Neural cell (in vitro differentiated cells): Measurements from ENCODE around the gene TSPAN4. TPM values are rescaled to one million over a fixed set of nuclear protein-coding genes. Genes with fewer than 3 reads are reported as not detected.

Source experiments
- H2AFZ ChIP-seq: fragments of 200-600, 300-800 bp; sonication (generic), shearing (Covaris generic); 2 replicates; pipeline ENCODE4 v1.6.0; 2014; ENCODE audit warnings: low read depth, mild to moderate bottlenecking, antibody characterized with exemption, low read length, moderate library complexity
- H3F3A ChIP-seq: fragments of 200-600 bp; shearing (Covaris generic); 2 replicates; pipeline ENCODE4 v1.6.1; 2016; ENCODE audit warnings: mild to moderate bottlenecking, moderate library complexity, mixed read lengths, antibody characterized with exemption, low read length; ENCODE audit not compliant: insufficient read depth, poor library complexity, severe bottlenecking
- H3K27ac ChIP-seq: fragments of 200-600, 300-800 bp; sonication (generic), shearing (Covaris generic); 2 replicates; pipeline ENCODE4 v1.5.1; 2014; ENCODE audit warnings: mild to moderate bottlenecking, low read length, moderate library complexity
- H3K27me3 ChIP-seq: fragments of 300-800, 200-600 bp; sonication (generic), shearing (Covaris generic); 2 replicates; pipeline ENCODE4 v1.6.0; 2014; ENCODE audit warnings: mild to moderate bottlenecking, low read depth, low read length, moderate library complexity; ENCODE audit not compliant: insufficient read depth
- H3K36me3 ChIP-seq: fragments of 300-800, 200-600 bp; sonication (generic), shearing (Covaris generic); 2 replicates; pipeline ENCODE4 v1.5.1; 2014; ENCODE audit warnings: mild to moderate bottlenecking, antibody characterized with exemption, low read length, moderate library complexity; ENCODE audit not compliant: insufficient read depth
- H3K4me2 ChIP-seq: fragments of 300-800, 200-600 bp; sonication (generic), shearing (Covaris generic); 2 replicates; pipeline ENCODE4 v1.6.0; 2014; ENCODE audit warnings: mild to moderate bottlenecking, low read length
- H3K4me3 ChIP-seq: fragments of 300-800, 200-600 bp; sonication (generic), shearing (Covaris generic); 2 replicates; pipeline ENCODE4 v1.5.1; 2014; ENCODE audit warnings: mild to moderate bottlenecking, low read length, moderate library complexity
- H3K79me2 ChIP-seq: fragments of 200-600 bp; shearing (Covaris generic); replicated peaks from 2 replicates; pipeline ENCODE4 v1.6.0; 2014; ENCODE audit warnings: mild to moderate bottlenecking, low read length, moderate library complexity; ENCODE audit not compliant: insufficient read depth
- H3K9ac ChIP-seq: fragments of 300-800, 200-600 bp; sonication (generic), shearing (Covaris generic); 2 replicates; pipeline ENCODE4 v1.6.1; 2016; ENCODE audit warnings: mild to moderate bottlenecking, low read length, mixed read lengths
- H3K9me2 ChIP-seq: fragments of 200-600 bp; shearing (Covaris generic); 2 replicates; pipeline ENCODE4 v1.6.1; 2016; ENCODE audit warnings: mild to moderate bottlenecking, low read length, mixed read lengths; ENCODE audit not compliant: insufficient read depth
- H3K9me3 ChIP-seq: fragments of 200-600, 300-800 bp; sonication (generic), shearing (Covaris generic); 2 replicates; pipeline ENCODE4 v1.6.1; 2016; ENCODE audit warnings: mild to moderate bottlenecking, mixed run types, low read length, moderate library complexity, mixed read lengths
- H4K20me1 ChIP-seq: fragments of 200-600 bp; shearing (Covaris generic); 2 replicates; pipeline ENCODE4 v1.6.1; 2016; ENCODE audit warnings: mild to moderate bottlenecking, mixed run types; ENCODE audit not compliant: insufficient read depth
- EP300 ChIP-seq: fragments of 450-650 bp; conservative IDR thresholded peaks from 2 replicates; pipeline ENCODE4 v1.6.1; 2014; ENCODE audit warnings: antibody characterized with exemption, mild to moderate bottlenecking, moderate library complexity; ENCODE audit not compliant: poor library complexity, severe bottlenecking
- EZH2 ChIP-seq: fragments of 200-600, 300-800 bp; shearing (Covaris generic), sonication (generic); IDR thresholded peaks from 2 replicates; pipeline ENCODE4 v1.6.1; 2014; ENCODE audit warnings: antibody characterized with exemption, low read length, borderline replicate concordance, mild to moderate bottlenecking; ENCODE audit not compliant: insufficient read depth, poor library complexity, severe bottlenecking
- MXI1 ChIP-seq: fragments of 450-650 bp; conservative IDR thresholded peaks from 2 replicates; pipeline ENCODE4 v1.6.1; 2014; ENCODE audit warnings: antibody characterized with exemption, mild to moderate bottlenecking; ENCODE audit not compliant: poor library complexity, severe bottlenecking
- POLR2AphosphoS5 ChIP-seq: IDR thresholded peaks from 2 replicates; pipeline ENCODE4 v1.6.1; 2012
- RAD21 ChIP-seq: fragments of 450-650 bp; conservative IDR thresholded peaks from 2 replicates; pipeline ENCODE4 v1.6.1; 2014; ENCODE audit warnings: antibody characterized with exemption, mild to moderate bottlenecking, moderate library complexity
- REST ChIP-seq: IDR thresholded peaks from 2 replicates; pipeline ENCODE4 v1.6.1; 2012; ENCODE audit warnings: borderline replicate concordance
- SMC3 ChIP-seq: fragments of 450-650 bp; conservative IDR thresholded peaks from 2 replicates; pipeline ENCODE4 v1.6.1; 2014; ENCODE audit warnings: antibody characterized with exemption, mild to moderate bottlenecking, moderate library complexity; ENCODE audit not compliant: poor library complexity
- TAF1 ChIP-seq: IDR thresholded peaks from 2 replicates; pipeline ENCODE4 v1.6.1; 2012; ENCODE audit warnings: low read depth
- polyA plus RNA-seq: library from polyadenylated mRNA; depleted of rRNA; stranded (reverse); fragments of >200 nt; gene quantifications from 2 replicates; pipeline ENCODE4 v1.2.3, GENCODE V29; 2014
- TF ChIP-seq, protein P1 (sequence below): fragments of 450-650 bp; IDR thresholded peaks from 2 replicates; pipeline ENCODE4 v1.5.1; 2014; ENCODE audit warnings: antibody characterized with exemption, mild to moderate bottlenecking, moderate library complexity; ENCODE audit not compliant: poor library complexity, severe bottlenecking

TSPAN4 gene
- polyA plus RNA-seq, 1 donor from 2014 or later = 68.1 TPM

- Histone ChIP-seq H3K4me3 (no peak overlapping the region), H3K36me3 (no peaks in the 10 kb centered on the region), H4K20me1 (no peaks in the 10 kb centered on the region), H2AFZ (no peak overlapping the region), H3K79me2 (no peaks in the 10 kb centered on the region), H3F3A (no peaks in the 10 kb centered on the region), H3K9ac (no peak overlapping the region), H3K27me3 (peaks cover 9% of the 10 kb centered on the region), H3K9me2 (no peaks in the 10 kb centered on the region), H3K4me2 (no peak overlapping the region), H3K27ac (no peak overlapping the region), H3K9me3 (no peaks in the 10 kb centered on the region)
- no peak for TF ChIP-seq TAF1
Measured at GRCh38 chr11:847876-848275, 5.2 kb downstream of the TSPAN4 start.

DNA sequence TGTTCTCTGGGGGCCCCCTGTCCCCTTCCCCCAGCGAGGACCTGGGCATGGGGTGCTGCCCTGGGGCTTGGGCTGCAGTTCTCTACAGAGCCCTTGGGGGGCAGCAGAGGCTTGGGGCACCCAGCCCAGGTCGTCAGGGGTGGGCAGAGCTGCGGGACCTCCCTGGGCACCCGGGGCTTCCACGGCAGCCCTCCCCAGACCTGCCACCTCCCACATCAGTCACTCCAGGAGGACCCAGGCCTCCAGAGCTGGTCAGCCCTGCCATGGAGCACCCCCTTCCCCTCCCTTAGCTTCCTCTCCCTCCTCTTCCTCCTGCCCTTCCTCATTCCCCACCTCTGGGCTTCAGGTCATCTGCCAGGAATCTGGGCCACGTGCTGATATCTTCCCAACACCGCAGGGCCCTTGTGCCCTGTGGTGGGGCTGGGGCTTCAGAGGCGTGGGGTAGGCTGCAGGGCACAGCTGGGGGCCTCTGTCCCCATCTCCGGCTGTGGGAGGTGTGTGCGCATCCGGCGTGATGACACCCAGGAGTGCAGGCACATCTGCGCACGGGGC, 5.8 kb downstream of the TSPAN4 start:
- H3K4me2 ChIP-seq = no peak overlapping the region
- no peak overlapping the region for H3K27ac ChIP-seq
- no peaks in the 10 kb centered on the region for H3F3A ChIP-seq
- peak overlapping the region; percentile 63 for H3K9ac ChIP-seq
- H3K27me3 ChIP-seq = peaks cover 8% of the 10 kb centered on the region
- no peaks in the 10 kb centered on the region for H3K79me2 ChIP-seq
- H3K9me2 ChIP-seq = no peaks in the 10 kb centered on the region
- H3K9me3 ChIP-seq = no peaks in the 10 kb centered on the region
- H4K20me1 ChIP-seq = no peaks in the 10 kb centered on the region
- no peak overlapping the region for H2AFZ ChIP-seq
- H3K4me3 ChIP-seq = peak overlapping the region; percentile 73
- no peaks in the 10 kb centered on the region for H3K36me3 ChIP-seq
- TF ChIP-seq TAF1 (no peak), REST (no peak), MXI1 (no peak), SMC3 (peak; percentile 72), EZH2 (no peak), EP300 (no peak), POLR2AphosphoS5 (no peak), RAD21 (peak; percentile 81)
- TF ChIP-seq, protein P1, sequence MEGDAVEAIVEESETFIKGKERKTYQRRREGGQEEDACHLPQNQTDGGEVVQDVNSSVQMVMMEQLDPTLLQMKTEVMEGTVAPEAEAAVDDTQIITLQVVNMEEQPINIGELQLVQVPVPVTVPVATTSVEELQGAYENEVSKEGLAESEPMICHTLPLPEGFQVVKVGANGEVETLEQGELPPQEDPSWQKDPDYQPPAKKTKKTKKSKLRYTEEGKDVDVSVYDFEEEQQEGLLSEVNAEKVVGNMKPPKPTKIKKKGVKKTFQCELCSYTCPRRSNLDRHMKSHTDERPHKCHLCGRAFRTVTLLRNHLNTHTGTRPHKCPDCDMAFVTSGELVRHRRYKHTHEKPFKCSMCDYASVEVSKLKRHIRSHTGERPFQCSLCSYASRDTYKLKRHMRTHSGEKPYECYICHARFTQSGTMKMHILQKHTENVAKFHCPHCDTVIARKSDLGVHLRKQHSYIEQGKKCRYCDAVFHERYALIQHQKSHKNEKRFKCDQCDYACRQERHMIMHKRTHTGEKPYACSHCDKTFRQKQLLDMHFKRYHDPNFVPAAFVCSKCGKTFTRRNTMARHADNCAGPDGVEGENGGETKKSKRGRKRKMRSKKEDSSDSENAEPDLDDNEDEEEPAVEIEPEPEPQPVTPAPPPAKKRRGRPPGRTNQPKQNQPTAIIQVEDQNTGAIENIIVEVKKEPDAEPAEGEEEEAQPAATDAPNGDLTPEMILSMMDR = peak; percentile 83
